ENCODE data around the gene RAB6B. TPM values are rescaled to one million over a fixed set of nuclear protein-coding genes. Genes with fewer than 3 reads are reported as not detected.

Gene RAB6B
- polyA plus RNA-seq, 6 donors from 2014 or later, result 0.15 to 0.74 (median 0.24) TPM; not detected in 1

DNA sequence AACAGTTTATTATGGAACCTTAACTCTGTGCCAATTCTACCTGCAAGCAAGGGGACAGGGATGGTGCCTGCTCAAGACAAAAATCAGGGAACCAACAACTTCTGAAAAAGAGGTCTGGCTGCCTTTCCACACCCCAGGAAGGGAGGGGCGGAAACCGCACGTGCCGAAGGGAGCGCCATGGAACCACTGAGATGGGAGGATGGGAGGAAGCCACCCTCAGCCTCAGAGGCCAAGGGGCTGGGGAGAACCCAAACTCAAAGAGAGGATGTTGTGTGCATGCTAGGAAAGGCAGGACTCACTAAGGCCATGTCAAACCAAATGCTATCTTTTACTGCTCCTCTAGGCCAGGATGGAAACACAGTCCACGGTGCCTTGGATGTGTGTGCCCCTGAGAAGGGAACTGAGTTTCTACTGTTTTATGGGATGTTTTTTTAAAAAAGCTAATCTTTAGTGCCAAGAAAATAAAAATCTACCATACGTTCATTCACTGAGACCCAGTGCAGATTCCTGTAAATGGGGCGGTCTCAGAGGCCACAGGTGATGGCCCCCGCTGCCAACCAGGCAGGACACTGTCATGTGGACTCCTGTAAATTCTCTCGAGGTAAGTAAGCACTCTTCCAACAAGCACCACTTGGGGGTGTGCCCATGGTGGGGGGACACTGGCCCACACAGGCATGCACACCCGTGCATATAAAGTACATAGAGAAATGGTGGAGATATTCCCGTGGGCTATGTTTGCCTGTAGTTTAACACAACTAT is 69.5 kb downstream of the RAB6B start:
- peaks cover 7 to 21% of the 10 kb centered on the region in 2 donors for H3K36me3 Mint-ChIP-seq
- H3K4me1 Mint-ChIP-seq, result peaks cover 4 to 15% (median 6%) of the 10 kb centered on the region in 3 donors
- H3K4me3 Mint-ChIP-seq, result no peak overlapping the region
- no peaks in the 10 kb centered on the region for H3K9me3 Mint-ChIP-seq
- ATAC-seq (ENCODE audit: low read depth in 2 of 2) (no peak), DNase-seq (no peak)
- peak overlapping the region in 2 of 6 donors; percentile 49 to 77 for H3K27ac Mint-ChIP-seq
- H3K27me3 Mint-ChIP-seq, result no peaks in the 10 kb centered on the region

DNA sequence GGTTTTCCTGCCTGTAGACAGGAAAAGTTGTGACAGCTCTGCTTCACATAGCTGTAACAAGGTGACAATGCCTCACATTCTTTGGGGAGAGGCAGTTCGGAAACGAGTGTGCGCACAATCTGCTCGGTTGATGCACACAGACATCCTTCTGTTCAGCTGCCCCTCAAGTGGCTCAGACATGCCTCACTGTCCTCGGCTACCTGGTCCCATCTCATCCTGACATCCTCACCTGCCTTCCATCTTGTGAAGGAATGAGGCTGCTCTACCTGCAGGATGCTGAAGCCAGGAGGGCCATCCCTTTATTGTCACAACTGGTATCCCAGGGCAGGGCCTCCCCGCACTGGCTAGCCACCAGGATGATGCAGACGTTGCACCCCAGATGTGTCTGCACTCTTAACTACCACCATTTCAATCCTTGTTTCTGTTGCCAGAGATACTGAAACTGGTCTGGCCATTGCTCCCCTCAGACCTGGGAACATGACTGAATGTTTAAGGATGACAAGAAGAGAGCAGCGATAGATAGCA is 70.7 kb downstream of the RAB6B start:
- H3K27me3 Mint-ChIP-seq, result no peaks in the 10 kb centered on the region
- H3K4me1 Mint-ChIP-seq, result peaks cover 4 to 15% (median 6%) of the 10 kb centered on the region in 3 donors
- H3K36me3 Mint-ChIP-seq, result peaks cover 16 to 28% of the 10 kb centered on the region in 2 donors
- no peaks in the 10 kb centered on the region for H3K9me3 Mint-ChIP-seq
- ATAC-seq (ENCODE audit: low read depth in 2 of 2) (no peak), DNase-seq (no peak)
- no peak overlapping the region for H3K4me3 Mint-ChIP-seq
- no peak overlapping the region for H3K27ac Mint-ChIP-seq

DNA sequence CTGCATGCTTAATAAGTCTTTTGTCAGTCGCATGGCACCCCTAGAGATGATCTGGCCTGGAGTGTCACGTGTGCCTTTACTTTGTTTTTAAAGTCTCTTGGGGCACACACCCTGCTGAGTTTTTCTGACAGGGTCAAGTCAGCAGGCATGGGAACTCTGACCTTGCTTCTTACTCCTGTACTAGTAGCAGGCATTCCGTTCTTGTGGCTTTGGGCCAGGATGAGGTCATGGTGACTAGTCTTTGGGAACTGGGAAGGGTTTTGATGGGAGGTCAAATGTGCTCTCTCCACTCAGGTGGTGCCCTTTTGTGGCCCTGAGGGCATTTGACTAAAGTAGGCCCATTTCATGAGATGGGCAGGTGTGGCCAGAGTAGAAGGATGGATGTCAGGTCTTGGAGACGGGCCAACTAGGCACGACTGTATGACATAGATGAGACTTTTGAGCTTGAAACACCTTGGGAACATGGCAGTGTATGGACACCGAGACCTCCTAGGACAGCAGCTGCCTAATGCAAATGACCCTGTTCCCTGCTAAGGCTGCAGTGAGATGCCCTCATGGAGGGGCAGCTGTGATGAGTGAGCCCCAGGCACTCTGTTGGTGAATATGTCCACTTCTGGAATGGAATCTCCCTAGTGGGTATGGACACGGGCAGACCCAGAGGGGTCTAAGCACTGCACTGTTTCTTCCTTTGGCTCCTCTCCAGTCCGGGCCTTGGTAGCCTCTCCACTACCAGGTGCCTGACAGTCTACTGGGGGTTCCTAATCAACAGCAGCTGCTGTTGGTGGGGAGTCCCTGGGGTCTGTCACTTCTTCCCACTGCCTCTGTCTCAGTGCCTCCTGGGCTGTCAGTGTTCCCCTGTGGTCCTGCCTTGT is 73.7 kb downstream of the RAB6B start:
- peaks cover 4 to 15% (median 6%) of the 10 kb centered on the region in 3 donors for H3K4me1 Mint-ChIP-seq
- peak overlapping the region in 3 of 6 donors; percentile 82 to 93 (median 84) for H3K27ac Mint-ChIP-seq
- no peaks in the 10 kb centered on the region for H3K27me3 Mint-ChIP-seq
- peaks cover 16 to 28% of the 10 kb centered on the region in 2 donors for H3K36me3 Mint-ChIP-seq
- H3K4me3 Mint-ChIP-seq, result no peak overlapping the region
- DNase-seq (no peak), ATAC-seq (ENCODE audit: low read depth in 2 of 2) (no peak)
- no peaks in the 10 kb centered on the region for H3K9me3 Mint-ChIP-seq

DNA sequence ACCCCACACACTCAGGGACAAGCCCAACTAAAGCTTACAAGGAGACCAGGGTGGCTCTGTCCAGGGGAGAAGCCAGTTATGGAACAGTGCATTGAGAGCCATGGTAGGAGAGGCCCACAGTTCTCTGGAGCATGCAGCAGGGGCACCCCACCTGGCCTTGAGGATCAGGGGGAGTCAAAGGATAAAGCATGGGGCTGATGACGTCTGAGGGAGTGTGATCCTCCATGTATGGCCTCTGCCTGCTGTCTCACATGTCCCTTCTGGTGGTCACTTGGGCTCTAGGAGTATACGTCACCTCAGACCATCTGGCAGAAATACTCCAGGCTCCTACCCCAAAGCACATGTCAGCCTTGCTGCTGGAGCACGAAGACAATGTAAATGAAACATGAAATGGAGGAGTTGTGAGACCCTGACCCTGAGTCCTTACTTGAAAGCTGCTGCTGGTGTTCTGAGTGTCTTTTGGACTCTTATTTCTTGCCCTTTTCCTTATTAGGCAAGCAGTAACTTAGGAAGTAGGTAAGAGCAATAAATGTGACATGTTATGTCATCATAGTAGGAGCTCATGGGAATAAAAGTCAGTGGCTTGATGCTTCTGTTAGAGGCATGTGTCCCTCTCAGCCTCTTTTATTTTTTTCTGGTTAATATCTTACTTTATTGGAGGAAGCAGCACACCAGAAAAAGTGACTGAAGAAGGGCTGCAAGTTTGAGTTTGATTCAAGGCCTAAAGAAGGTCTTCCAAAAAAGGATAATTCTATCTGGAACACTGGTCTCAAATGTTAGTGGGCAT is 74.6 kb downstream of the RAB6B start:
- Mint-ChIP-seq H3K27ac (peak overlapping the region in 3 of 6 donors; percentile 10 to 72 (median 60)), H3K4me3 (no peak overlapping the region), H3K9me3 (no peaks in the 10 kb centered on the region), H3K27me3 (no peaks in the 10 kb centered on the region), H3K4me1 (peaks cover 4 to 15% (median 6%) of the 10 kb centered on the region in 3 donors), H3K36me3 (peaks cover 16 to 28% of the 10 kb centered on the region in 2 donors)
- DNase-seq (no peak), ATAC-seq (ENCODE audit: low read depth in 2 of 2) (no peak)

DNA sequence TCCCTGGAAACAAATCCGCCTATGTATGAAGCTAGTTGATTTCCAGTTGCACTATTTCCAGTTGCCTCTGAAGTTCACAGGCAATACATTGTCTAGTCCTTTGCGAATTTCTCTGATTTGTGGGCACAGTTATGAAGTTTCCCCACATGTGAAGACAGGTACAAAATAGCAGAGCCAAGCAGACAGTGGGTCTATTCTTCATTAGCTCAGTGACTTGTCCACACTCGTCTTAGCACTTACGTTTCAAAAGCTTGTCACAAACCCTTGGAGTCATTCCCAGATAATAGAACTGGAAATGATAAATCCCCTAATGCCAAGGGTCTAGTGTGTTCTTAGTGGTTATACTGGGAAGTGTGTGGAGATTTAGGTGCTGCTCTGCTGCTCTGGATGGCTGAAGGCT is 75.6 kb downstream of the RAB6B start:
- no peak for DNase-seq
- H3K4me3 Mint-ChIP-seq, result no peak overlapping the region

DNA sequence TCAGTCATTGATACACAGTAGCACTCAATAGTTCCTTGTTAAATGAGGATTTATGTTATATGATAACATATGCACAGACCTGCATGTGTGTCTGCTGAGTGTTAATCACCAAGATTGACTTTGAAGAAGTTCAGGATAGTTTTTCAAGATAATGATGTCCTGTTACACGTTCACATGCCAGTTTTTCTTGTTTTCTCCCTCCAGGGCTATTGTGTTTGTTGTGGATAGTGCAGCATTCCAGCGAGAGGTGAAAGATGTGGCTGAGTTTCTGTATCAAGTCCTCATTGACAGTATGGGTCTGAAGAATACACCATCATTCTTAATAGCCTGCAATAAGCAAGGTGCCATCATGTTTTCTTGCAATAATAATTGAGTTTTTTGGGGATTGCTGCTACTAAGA is 80.3 kb downstream of the RAB6B start:
- Mint-ChIP-seq H3K4me1 (peaks cover 0 to 11% (median 7%) of the 10 kb centered on the region in 3 donors), H3K9me3 (no peaks in the 10 kb centered on the region), H3K36me3 (peaks cover 18 to 20% of the 10 kb centered on the region in 2 donors), H3K27ac (peak overlapping the region in 1 of 6 donors; percentile 7), H3K4me3 (no peak overlapping the region), H3K27me3 (no peaks in the 10 kb centered on the region)
- ATAC-seq (ENCODE audit: low read depth in 2 of 2) (no peak), DNase-seq (no peak)

More for the DNA sequence above, 75.6 kb downstream of the RAB6B start:
- H3K4me1 Mint-ChIP-seq, result peaks cover 6 to 15% (median 6%) of the 10 kb centered on the region in 3 donors
- H3K27me3 Mint-ChIP-seq, result no peaks in the 10 kb centered on the region
- ATAC-seq (ENCODE audit: low read depth in 2 of 2), result no peak
- H3K36me3 Mint-ChIP-seq, result peaks cover 20 to 24% of the 10 kb centered on the region in 2 donors
- H3K27ac Mint-ChIP-seq, result no peak overlapping the region
- H3K9me3 Mint-ChIP-seq, result no peaks in the 10 kb centered on the region

DNA sequence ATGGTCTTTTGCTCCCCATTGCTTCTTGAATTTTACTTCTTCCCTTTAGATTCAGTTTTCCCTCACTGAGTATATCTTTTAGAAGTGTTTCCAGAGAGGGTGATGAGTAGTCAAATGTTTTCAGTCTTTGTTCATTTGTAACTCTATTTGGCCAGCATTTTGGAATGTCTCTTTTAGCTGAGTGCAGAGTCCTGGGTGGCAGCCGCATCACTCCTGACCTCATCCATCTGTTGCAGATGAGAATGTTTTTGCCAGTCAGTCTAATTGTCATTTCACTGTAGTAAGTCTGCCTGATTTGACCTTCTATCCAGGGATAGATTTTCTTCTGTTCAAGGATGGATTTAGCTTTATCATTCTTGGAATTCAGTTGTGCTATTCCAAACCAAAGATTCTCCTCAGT is 82.8 kb downstream of the RAB6B start:
- no peak for ATAC-seq (ENCODE audit: low read depth in 2 of 2)
- peak overlapping the region in 2 of 6 donors; percentile 3 to 5 for H3K27ac Mint-ChIP-seq

DNA sequence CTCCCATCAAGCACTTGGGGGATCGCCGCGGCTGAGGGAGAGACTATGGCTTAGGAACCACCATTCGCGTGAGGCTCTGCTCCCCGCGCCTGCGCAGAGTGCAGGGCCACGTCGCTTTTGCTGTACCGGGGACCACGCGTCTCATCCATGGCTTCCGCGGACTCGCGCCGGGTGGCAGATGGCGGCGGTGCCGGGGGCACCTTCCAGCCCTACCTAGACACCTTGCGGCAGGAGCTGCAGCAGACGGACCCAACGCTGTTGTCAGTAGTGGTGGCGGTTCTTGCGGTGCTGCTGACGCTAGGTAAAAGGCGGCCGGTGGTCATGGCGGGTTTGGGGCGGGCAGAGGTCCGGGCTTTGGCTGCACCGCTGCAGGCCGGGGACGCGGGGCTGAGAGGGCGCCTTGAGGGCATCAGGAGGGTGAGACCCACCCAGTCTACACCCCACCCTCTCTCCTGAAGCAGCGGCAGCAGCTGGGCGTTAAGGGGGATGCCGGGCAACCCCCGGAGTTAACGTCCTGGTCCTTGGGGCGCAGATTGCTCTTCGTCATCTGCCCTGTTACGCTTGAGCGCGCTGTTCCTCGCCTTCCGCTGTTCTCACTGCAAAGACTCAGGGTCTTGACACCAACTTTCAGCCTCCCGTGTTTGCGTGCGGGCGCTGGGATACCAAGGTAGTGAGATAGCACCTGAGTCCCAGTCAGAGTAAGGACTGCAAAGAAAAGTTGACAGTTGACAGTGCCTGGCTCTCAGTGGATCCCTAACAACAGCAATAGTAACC is 89.8 kb downstream of the RAB6B start, which contains the start of gene SRPRB:
Gene SRPRB, plus strand, starts transcription at position 114 of the 774 bp plus-strand sequence. Its CDS starts 34 bp downstream, at position 148.
- H3K27me3 Mint-ChIP-seq, result peaks cover 6 to 19% (median 8%) of the 10 kb centered on the region in 3 donors
- H3K36me3 Mint-ChIP-seq, result peaks cover 0 to 5% of the 10 kb centered on the region in 2 donors
- peak; percentile 94 for DNase-seq
- H3K9me3 Mint-ChIP-seq, result no peaks in the 10 kb centered on the region
- H3K4me1 Mint-ChIP-seq, result peaks cover 6 to 19% (median 17%) of the 10 kb centered on the region in 3 donors
- peak within 1 kb of the TSS; percentile 94 to 99 (median 97) for H3K4me3 Mint-ChIP-seq
- peak; percentile 95 for ATAC-seq (ENCODE audit: low read depth in 2 of 2)
- H3K27ac Mint-ChIP-seq, result peak within 1 kb of the TSS; percentile 94 to 99 (median 96)

More for the DNA sequence above, 82.8 kb downstream of the RAB6B start:
- no peaks in the 10 kb centered on the region for H3K27me3 Mint-ChIP-seq
- no peak for DNase-seq
- peaks cover 19 to 23% of the 10 kb centered on the region in 2 donors for H3K36me3 Mint-ChIP-seq
- H3K4me1 Mint-ChIP-seq, result peaks cover 0 to 11% (median 7%) of the 10 kb centered on the region in 3 donors
- no peaks in the 10 kb centered on the region for H3K9me3 Mint-ChIP-seq
- no peak overlapping the region for H3K4me3 Mint-ChIP-seq

DNA sequence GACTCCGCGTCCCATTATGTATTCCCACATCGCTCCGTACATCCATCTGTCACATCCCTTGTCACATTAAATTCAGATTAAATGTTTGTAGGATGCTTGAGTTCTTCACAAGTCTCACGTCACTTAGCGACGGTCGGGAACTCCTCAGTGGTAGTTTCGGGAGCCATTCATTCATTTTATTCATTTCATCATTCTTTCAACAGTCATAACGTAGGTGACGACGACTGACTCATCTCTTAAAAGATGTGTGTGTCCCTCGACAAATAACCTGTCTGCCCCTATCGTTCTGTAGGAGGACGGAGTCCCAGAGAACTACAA is 90.3 kb downstream of the RAB6B start:
- no peak for ATAC-seq (ENCODE audit: low read depth in 2 of 2)
- no peak for DNase-seq
- Mint-ChIP-seq H3K27me3 (peaks cover 6 to 19% (median 13%) of the 10 kb centered on the region in 3 donors), H3K4me3 (peak overlapping the region; percentile 94 to 99 (median 97)), H3K36me3 (peaks cover 0 to 5% of the 10 kb centered on the region in 2 donors), H3K9me3 (no peaks in the 10 kb centered on the region), H3K27ac (peak overlapping the region; percentile 94 to 99 (median 96)), H3K4me1 (peaks cover 6 to 19% (median 17%) of the 10 kb centered on the region in 3 donors)

DNA sequence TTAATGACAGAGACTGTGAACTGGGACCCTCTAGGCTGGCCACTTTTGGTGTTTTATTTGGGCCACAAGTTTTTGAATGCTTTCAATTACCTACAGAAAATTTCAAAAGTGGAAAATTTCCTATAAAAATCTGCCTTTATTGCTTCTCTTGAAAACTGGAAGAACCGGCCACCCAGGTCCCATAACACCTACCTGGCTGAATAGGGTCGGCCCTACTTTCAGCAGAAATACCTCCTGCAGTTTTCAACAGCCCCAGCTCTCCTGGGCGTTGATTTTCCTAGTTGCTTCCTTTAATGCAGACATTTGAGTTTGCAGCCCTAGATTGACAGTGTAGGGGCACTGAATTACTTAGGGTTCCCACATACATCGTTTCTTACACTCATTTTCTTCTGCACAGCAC is 90.8 kb downstream of the RAB6B start:
- peaks cover 0 to 5% of the 10 kb centered on the region in 2 donors for H3K36me3 Mint-ChIP-seq
- H3K27me3 Mint-ChIP-seq, result peaks cover 6 to 19% (median 18%) of the 10 kb centered on the region in 3 donors
- H3K27ac Mint-ChIP-seq, result peak overlapping the region in 2 of 6 donors; percentile 94 to 96
- no peaks in the 10 kb centered on the region for H3K9me3 Mint-ChIP-seq
- ATAC-seq (ENCODE audit: low read depth in 2 of 2), result no peak
- peaks cover 6 to 19% (median 17%) of the 10 kb centered on the region in 3 donors for H3K4me1 Mint-ChIP-seq
- DNase-seq, result no peak
- peak overlapping the region in 7 of 8 donors; percentile 94 to 99 (median 97) for H3K4me3 Mint-ChIP-seq

DNA sequence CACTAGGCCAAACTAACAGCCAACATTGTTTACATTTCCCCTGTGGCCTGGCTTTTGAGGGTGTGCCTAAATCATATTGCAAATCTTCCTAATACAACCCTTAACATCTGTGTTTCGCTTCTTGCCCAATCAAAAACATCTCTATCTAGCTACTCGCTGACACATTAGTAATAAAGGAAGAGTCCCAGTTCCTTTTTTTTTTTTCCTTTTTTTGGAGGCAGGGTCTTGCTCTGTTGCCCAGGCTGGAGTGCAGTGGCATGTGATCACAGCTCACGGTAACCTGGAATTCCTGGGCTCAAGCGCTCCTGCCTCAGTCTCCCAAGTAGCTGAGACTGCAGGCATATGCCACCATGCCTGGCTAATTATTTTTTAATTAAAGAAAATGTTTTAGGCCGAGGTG is 92.2 kb downstream of the RAB6B start:
- peaks cover 9 to 19% (median 19%) of the 10 kb centered on the region in 3 donors for H3K27me3 Mint-ChIP-seq
- ATAC-seq (ENCODE audit: low read depth in 2 of 2), result no peak
- no peak for DNase-seq
- no peaks in the 10 kb centered on the region for H3K9me3 Mint-ChIP-seq
- H3K36me3 Mint-ChIP-seq, result peaks cover 0 to 5% of the 10 kb centered on the region in 2 donors
- peaks cover 6 to 19% (median 17%) of the 10 kb centered on the region in 3 donors for H3K4me1 Mint-ChIP-seq
- H3K27ac Mint-ChIP-seq, result no peak overlapping the region
- H3K4me3 Mint-ChIP-seq, result peak overlapping the region in 1 of 8 donors; percentile 10

Data from naive B cell (primary cell).